Astrocyte (in vitro differentiated cells and primary cell): ENCODE measurements around the gene NKD1. TPM values are rescaled to one million over a fixed set of nuclear protein-coding genes. Genes with fewer than 3 reads are reported as not detected.

Experiments
- DNase-seq: peaks from one replicate; pipeline ENCODE4 v3.0.0-alpha.2; 2010; ENCODE audit warnings: low read depth
- FAIRE-seq: peaks from 2 replicates; lab custom pipeline; 2011; peaks lifted over from hg19 to GRCh38; lab: Jason Lieb, UNC
- H2AFZ ChIP-seq: 2 replicates; pipeline ENCODE4 v1.6.0; 2012; ENCODE audit warnings: low read depth, low read length, inconsistent platforms
- H3K27ac ChIP-seq: 2 replicates; pipeline ENCODE4 v1.5.1; 2011; ENCODE audit warnings: low read depth, low read length, inconsistent platforms
- H3K27me3 ChIP-seq: 2 replicates; pipeline ENCODE4 v1.6.0; 2011; ENCODE audit warnings: low read length, inconsistent platforms; ENCODE audit not compliant: insufficient read depth
- H3K36me3 ChIP-seq: 2 replicates; pipeline ENCODE4 v1.5.1; 2011; ENCODE audit warnings: low read length, inconsistent platforms; ENCODE audit not compliant: insufficient read depth
- H3K4me1 ChIP-seq: 2 replicates; pipeline ENCODE4 v1.5.1; 2011; ENCODE audit warnings: low read length, inconsistent platforms; ENCODE audit not compliant: insufficient read depth
- H3K4me2 ChIP-seq: 2 replicates; pipeline ENCODE4 v1.6.0; 2012; ENCODE audit warnings: low read length, inconsistent platforms
- H3K4me3 ChIP-seq: 2 replicates; pipeline ENCODE4 v1.5.1; 2011; ENCODE audit warnings: low read depth, mild to moderate bottlenecking, low read length, inconsistent platforms; ENCODE audit not compliant: insufficient read depth
- H3K79me2 ChIP-seq: 2 replicates; pipeline ENCODE4 v1.6.0; 2012; ENCODE audit warnings: mild to moderate bottlenecking, low read length, inconsistent platforms; ENCODE audit not compliant: insufficient read depth
- H3K9ac ChIP-seq: 2 replicates; pipeline ENCODE4 v1.6.0; 2012; ENCODE audit warnings: mild to moderate bottlenecking, low read length, inconsistent platforms
- H3K9me3 ChIP-seq: 2 replicates; pipeline ENCODE4 v1.5.1; 2012; ENCODE audit warnings: low read depth, mild to moderate bottlenecking, low read length, inconsistent platforms; ENCODE audit not compliant: insufficient read depth
- H4K20me1 ChIP-seq: 2 replicates; pipeline ENCODE4 v1.6.0; 2012; ENCODE audit warnings: low read length, inconsistent platforms; ENCODE audit not compliant: insufficient read depth
- H3K27ac Mint-ChIP-seq: one replicate; pipeline ENCODE4 v1.8.0; 2021; ENCODE audit warnings: mild to moderate bottlenecking, mixed read lengths; ENCODE audit not compliant: unreplicated experiment
- H3K27me3 Mint-ChIP-seq: one replicate; pipeline ENCODE4 v1.8.0; 2021; ENCODE audit warnings: low read depth, mixed read lengths; ENCODE audit not compliant: unreplicated experiment
- H3K36me3 Mint-ChIP-seq: one replicate; pipeline ENCODE4 v1.8.0; 2021; ENCODE audit warnings: low read depth, mixed read lengths; ENCODE audit not compliant: unreplicated experiment
- H3K4me1 Mint-ChIP-seq: one replicate; pipeline ENCODE4 v1.8.0; 2021; ENCODE audit warnings: low read depth, mixed read lengths; ENCODE audit not compliant: unreplicated experiment
- H3K4me3 Mint-ChIP-seq: one replicate; pipeline ENCODE4 v1.8.0; 2021; ENCODE audit warnings: mild to moderate bottlenecking, moderate library complexity, mixed read lengths; ENCODE audit not compliant: unreplicated experiment
- H3K9me3 Mint-ChIP-seq: one replicate; pipeline ENCODE4 v1.8.0; 2021; ENCODE audit warnings: mild to moderate bottlenecking, mixed read lengths; ENCODE audit not compliant: unreplicated experiment
- EZH2 ChIP-seq: IDR thresholded peaks from 2 replicates; pipeline ENCODE4 v1.6.1; 2012; ENCODE audit warnings: mild to moderate bottlenecking, low read length, inconsistent platforms; ENCODE audit not compliant: insufficient read depth
- total RNA-seq: library from RNA; stranded (reverse); gene quantifications from 2 replicates; pipeline ENCODE4 v1.2.1, GENCODE V29; 2021
- TF ChIP-seq, protein P1 (sequence below): IDR thresholded peaks from 2 replicates; pipeline ENCODE4 v1.5.1; 2011; ENCODE audit warnings: low read depth, mild to moderate bottlenecking, inconsistent platforms, low read length, moderate library complexity; ENCODE audit not compliant: insufficient read depth

NKD1 gene
- total RNA-seq, 1 donor from 2014 or later, result 9.1 TPM

DNA sequence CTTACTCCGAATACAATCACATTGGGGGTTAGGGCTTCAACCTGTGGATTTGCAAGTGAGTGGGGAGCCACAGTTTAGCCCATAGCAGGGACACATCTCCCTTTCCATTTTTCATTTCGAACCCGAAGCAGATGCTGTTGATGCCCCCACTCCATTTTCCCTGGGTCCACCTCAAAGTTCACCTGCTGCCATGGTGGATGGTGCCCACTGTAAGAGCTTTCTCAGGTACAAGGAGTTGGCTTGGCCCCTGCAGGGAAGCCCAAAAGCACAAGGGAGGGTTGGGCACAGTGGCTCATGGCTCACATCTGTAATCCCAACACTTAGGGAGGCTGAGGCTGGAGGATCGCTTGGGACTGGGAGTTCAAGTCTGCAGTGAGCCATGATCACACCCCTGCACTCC, 81.1 kb downstream of the NKD1 start:
- no peak overlapping the region for H3K27ac Mint-ChIP-seq
- Histone ChIP-seq H3K4me3 (no peak overlapping the region), H3K4me2 (no peak overlapping the region), H3K9me3 (no peaks in the 10 kb centered on the region), H3K36me3 (no peaks in the 10 kb centered on the region), H2AFZ (no peak overlapping the region), H3K27me3 (no peaks in the 10 kb centered on the region), H3K9ac (no peak overlapping the region), H4K20me1 (no peaks in the 10 kb centered on the region), H3K4me1 (no peaks in the 10 kb centered on the region), H3K79me2 (no peaks in the 10 kb centered on the region), H3K27ac (no peak overlapping the region)
- no peak overlapping the region for H3K4me3 Mint-ChIP-seq
- H3K36me3 Mint-ChIP-seq, result peaks cover 12% of the 10 kb centered on the region
- no peak for FAIRE-seq
- H3K9me3 Mint-ChIP-seq, result peaks cover 3% of the 10 kb centered on the region
- no peak for TF ChIP-seq EZH2
- TF ChIP-seq, protein P1, sequence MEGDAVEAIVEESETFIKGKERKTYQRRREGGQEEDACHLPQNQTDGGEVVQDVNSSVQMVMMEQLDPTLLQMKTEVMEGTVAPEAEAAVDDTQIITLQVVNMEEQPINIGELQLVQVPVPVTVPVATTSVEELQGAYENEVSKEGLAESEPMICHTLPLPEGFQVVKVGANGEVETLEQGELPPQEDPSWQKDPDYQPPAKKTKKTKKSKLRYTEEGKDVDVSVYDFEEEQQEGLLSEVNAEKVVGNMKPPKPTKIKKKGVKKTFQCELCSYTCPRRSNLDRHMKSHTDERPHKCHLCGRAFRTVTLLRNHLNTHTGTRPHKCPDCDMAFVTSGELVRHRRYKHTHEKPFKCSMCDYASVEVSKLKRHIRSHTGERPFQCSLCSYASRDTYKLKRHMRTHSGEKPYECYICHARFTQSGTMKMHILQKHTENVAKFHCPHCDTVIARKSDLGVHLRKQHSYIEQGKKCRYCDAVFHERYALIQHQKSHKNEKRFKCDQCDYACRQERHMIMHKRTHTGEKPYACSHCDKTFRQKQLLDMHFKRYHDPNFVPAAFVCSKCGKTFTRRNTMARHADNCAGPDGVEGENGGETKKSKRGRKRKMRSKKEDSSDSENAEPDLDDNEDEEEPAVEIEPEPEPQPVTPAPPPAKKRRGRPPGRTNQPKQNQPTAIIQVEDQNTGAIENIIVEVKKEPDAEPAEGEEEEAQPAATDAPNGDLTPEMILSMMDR, result no peak
- peaks cover 40% of the 10 kb centered on the region for H3K27me3 Mint-ChIP-seq
- H3K4me1 Mint-ChIP-seq, result no peaks in the 10 kb centered on the region
- no peak for DNase-seq

GRCh38 chr16:50630394-50631020, 82.3 kb downstream of the NKD1 start:
- Mint-ChIP-seq H3K4me3 (no peak overlapping the region), H3K9me3 (peaks cover 3% of the 10 kb centered on the region), H3K27ac (no peak overlapping the region), H3K36me3 (peaks cover 12% of the 10 kb centered on the region), H3K27me3 (peaks cover 44% of the 10 kb centered on the region), H3K4me1 (no peaks in the 10 kb centered on the region)
- H3K27me3 ChIP-seq, result no peaks in the 10 kb centered on the region
- H4K20me1 ChIP-seq, result no peaks in the 10 kb centered on the region
- no peaks in the 10 kb centered on the region for H3K79me2 ChIP-seq
- H3K27ac ChIP-seq, result no peak overlapping the region
- H3K4me3 ChIP-seq, result no peak overlapping the region
- no peaks in the 10 kb centered on the region for H3K4me1 ChIP-seq
- no peak for TF ChIP-seq EZH2
- TF ChIP-seq, protein P1, result no peak
- no peaks in the 10 kb centered on the region for H3K36me3 ChIP-seq
- DNase-seq (no peak), FAIRE-seq (no peak)
- H3K9me3 ChIP-seq, result no peaks in the 10 kb centered on the region
- H3K4me2 ChIP-seq, result no peak overlapping the region
- no peak overlapping the region for H3K9ac ChIP-seq
- H2AFZ ChIP-seq, result no peak overlapping the region

DNA sequence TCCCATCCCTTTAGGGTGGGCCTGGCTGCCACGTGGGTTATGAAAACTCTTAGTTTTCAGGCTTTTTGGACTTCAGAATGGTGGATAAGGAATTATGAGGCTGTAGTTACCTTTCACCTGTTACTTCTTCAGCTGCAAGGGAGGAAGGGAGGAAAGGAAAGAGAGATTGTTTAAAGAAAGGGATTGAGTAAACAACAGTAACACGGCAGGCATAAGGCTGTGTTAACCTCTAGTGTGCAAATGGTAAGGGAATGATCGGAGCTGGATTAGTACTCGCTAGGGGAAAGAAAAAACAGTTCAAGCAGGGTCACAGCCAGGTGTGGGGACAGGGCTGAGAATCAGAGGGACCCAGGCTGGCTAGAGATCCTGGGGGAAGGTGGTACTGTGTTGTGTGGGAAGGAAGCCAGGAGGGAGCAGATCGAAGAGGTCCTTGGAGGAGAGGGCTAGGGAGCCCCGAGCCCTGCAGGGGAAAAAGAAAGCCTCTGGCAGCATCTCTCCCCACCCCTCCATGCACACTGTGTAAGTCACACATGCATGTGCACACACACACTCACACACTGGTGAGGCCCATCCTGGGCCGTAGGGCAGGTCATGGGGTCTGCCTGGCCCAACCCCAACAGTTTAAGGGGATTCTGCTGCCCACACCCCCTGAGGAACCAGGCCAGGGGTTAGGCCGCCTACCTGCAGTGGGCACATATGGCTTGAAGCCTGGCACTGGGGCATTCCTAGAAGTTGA, 83.2 kb downstream of the NKD1 start:
- H3K9ac ChIP-seq, result no peak overlapping the region
- H3K9me3 Mint-ChIP-seq, result peaks cover 3% of the 10 kb centered on the region
- peaks cover 47% of the 10 kb centered on the region for H3K27me3 Mint-ChIP-seq
- FAIRE-seq, result no peak
- no peaks in the 10 kb centered on the region for H3K36me3 ChIP-seq
- H2AFZ ChIP-seq, result no peak overlapping the region
- H3K4me2 ChIP-seq, result no peak overlapping the region
- H3K4me1 Mint-ChIP-seq, result no peaks in the 10 kb centered on the region
- H3K27ac ChIP-seq, result no peak overlapping the region
- no peaks in the 10 kb centered on the region for H3K79me2 ChIP-seq
- H3K9me3 ChIP-seq, result no peaks in the 10 kb centered on the region
- no peak overlapping the region for H3K4me3 ChIP-seq
- TF ChIP-seq, protein P1, result no peak
- TF ChIP-seq EZH2, result no peak
- DNase-seq, result no peak
- no peak overlapping the region for H3K4me3 Mint-ChIP-seq
- H3K27ac Mint-ChIP-seq, result no peak overlapping the region
- H4K20me1 ChIP-seq, result no peaks in the 10 kb centered on the region
- H3K27me3 ChIP-seq, result no peaks in the 10 kb centered on the region
- H3K36me3 Mint-ChIP-seq, result peaks cover 12% of the 10 kb centered on the region
- no peaks in the 10 kb centered on the region for H3K4me1 ChIP-seq
